Neutrophil (primary cell): ENCODE results near the gene PTPRG.

Source experiments
- H3K27ac ChIP-seq: fragments of 200-600 bp; sonication (generic); 2 replicates; pipeline ENCODE4 v1.5.1; 2016; ENCODE audit warnings: mild to moderate bottlenecking, moderate library complexity
- H3K27me3 ChIP-seq: fragments of 200-600 bp; sonication (generic); 2 replicates; pipeline ENCODE4 v1.6.0; 2016; ENCODE audit warnings: mild to moderate bottlenecking
- H3K36me3 ChIP-seq: fragments of 200-600 bp; sonication (generic); 2 replicates; pipeline ENCODE4 v1.5.1; 2017
- H3K4me1 ChIP-seq, 2 experiments: fragments of 200-600 bp in 1 of 2; sonication (generic) in 1 of 2; 1 replicate in 1 of 2; 2 replicates in 1 of 2; pipeline versions ENCODE4 v1.5.1 to v1.6.1; 2013 to 2016; ENCODE audit warnings: low read depth in 1 of 2, low read length in 1 of 2, mild to moderate bottlenecking in 1 of 2, moderate library complexity in 1 of 2; ENCODE audit not compliant: control insufficient read depth in 1 of 2, insufficient read depth in 1 of 2
- H3K4me3 ChIP-seq, 2 experiments: fragments of 200-600 bp in 1 of 2; sonication (generic) in 1 of 2; 1 replicate in 1 of 2; 2 replicates in 1 of 2; pipeline ENCODE4 v1.5.1; 2013 to 2016; ENCODE audit warnings: low read depth in 1 of 2, low read length in 1 of 2, mild to moderate bottlenecking in 1 of 2, moderate library complexity in 1 of 2
- H3K9me3 ChIP-seq: fragments of 200-600 bp; sonication (generic); 2 replicates; pipeline ENCODE4 v1.5.1; 2016
- CTCF ChIP-seq: fragments of 200-600 bp; sonication (generic); IDR thresholded peaks from 2 replicates; pipeline ENCODE4 v1.5.1; 2016; ENCODE audit warnings: antibody characterized with exemption

PTPRG gene

DNA sequence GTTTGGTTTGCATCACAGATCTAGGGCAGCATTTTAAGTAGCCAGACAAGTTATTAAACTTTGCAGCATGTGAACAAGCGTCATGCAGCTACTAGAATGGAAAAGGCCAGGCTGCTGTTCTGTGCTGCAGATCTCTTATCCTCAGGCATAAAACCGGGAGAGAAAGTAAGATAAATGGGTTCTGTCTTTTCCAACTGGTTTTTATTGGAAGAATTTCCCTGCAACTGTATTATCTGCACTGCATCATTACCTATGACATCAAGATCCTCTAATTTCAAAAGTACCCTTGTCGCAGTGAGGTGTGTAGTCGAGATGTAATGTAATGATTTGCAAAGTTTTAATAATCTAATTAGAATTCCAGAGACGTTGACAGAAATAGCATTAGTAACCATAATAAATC, 571.6 kb downstream of the PTPRG start:
- no peaks in the 10 kb centered on the region for H3K4me1 ChIP-seq
- no peaks in the 10 kb centered on the region for H3K9me3 ChIP-seq
- no peak for TF ChIP-seq CTCF
- H3K4me3 ChIP-seq = no peak overlapping the region
- no peak overlapping the region for H3K27ac ChIP-seq
- H3K27me3 ChIP-seq = no peaks in the 10 kb centered on the region
- H3K36me3 ChIP-seq = no peaks in the 10 kb centered on the region

GRCh38 chr3:62134061-62134496, 572.7 kb downstream of the PTPRG start:
- no peak for TF ChIP-seq CTCF

DNA sequence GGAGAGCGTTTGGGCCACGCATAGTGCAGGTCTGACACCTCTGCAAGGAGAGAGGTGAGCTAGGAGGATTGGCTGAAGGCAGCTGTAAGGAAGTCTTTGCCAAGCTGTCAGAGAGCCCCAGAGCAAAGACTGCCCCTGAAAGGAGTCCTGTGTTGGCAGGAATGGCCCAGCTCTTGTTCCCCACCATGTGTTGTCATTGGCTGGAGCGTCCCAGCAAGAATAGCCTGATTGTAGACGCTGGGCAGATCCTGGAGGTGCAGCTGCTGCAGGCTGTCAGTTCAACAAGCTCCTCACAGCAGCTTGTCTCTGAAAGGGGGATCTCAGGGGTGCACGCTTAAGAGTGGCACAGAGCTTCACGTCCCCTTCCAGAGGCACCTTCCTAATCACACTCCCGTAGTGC, 574.4 kb downstream of the PTPRG start:
- Histone ChIP-seq H3K36me3 (no peaks in the 10 kb centered on the region), H3K9me3 (no peaks in the 10 kb centered on the region), H3K4me3 (no peak overlapping the region), H3K27me3 (no peaks in the 10 kb centered on the region), H3K4me1 (no peaks in the 10 kb centered on the region), H3K27ac (no peak overlapping the region)
- no peak for TF ChIP-seq CTCF

More at GRCh38 chr3:62134061-62134496, 572.7 kb downstream of the PTPRG start:
- Histone ChIP-seq H3K27me3 (no peaks in the 10 kb centered on the region), H3K4me1 (no peaks in the 10 kb centered on the region), H3K36me3 (no peaks in the 10 kb centered on the region), H3K4me3 (no peak overlapping the region), H3K27ac (no peak overlapping the region), H3K9me3 (no peaks in the 10 kb centered on the region)

- Histone ChIP-seq H3K36me3 (no peaks in the 10 kb centered on the region), H3K4me3 (no peak overlapping the region), H3K27me3 (peaks cover 12% of the 10 kb centered on the region), H3K27ac (no peak overlapping the region), H3K4me1 (no peaks in the 10 kb centered on the region), H3K9me3 (no peaks in the 10 kb centered on the region)
- no peak for TF ChIP-seq CTCF
Observed at GRCh38 chr3:62139957-62140356, 578.6 kb downstream of the PTPRG start.

GRCh38 chr3:62142331-62143085, 581.1 kb downstream of the PTPRG start:
- Histone ChIP-seq H3K27ac (no peak overlapping the region), H3K36me3 (no peaks in the 10 kb centered on the region), H3K27me3 (peaks cover 13% of the 10 kb centered on the region), H3K9me3 (no peaks in the 10 kb centered on the region), H3K4me3 (no peak overlapping the region), H3K4me1 (no peaks in the 10 kb centered on the region)
- no peak for TF ChIP-seq CTCF
